Heart right ventricle (tissue), 16 donors: Measurements from ENCODE around the gene GFAP. TPM values are rescaled to one million over a fixed set of nuclear protein-coding genes. Genes with fewer than 3 reads are reported as not detected.

Source experiments
- ATAC-seq, 8 donors: fragments of 200-7000 bp; cut with Tn5 transposase; one replicate each; pipeline ENCODE4 v1.9.1; 2020; ENCODE audit warnings: mild to moderate bottlenecking in 8 of 8, moderate library complexity in 8 of 8, moderate number of reproducible peaks in 1 of 8
- DNase-seq, 2 donors: peaks; one replicate each; pipeline ENCODE4 v3.0.0-alpha.2; 2020
- H3K27ac ChIP-seq, 10 donors: fragments of 200-600 bp; sonication (generic) in 2 of 10; one replicate each; pipeline versions ENCODE4 v1.5.0 to v1.8.0; 2020 to 2022; ENCODE audit warnings: mild to moderate bottlenecking in 3 of 10
- H3K27me3 ChIP-seq, 7 donors: fragments of 200-600 bp; one replicate each; pipeline ENCODE4 v1.8.0; 2021 to 2022; ENCODE audit warnings: mild to moderate bottlenecking in 2 of 7
- H3K36me3 ChIP-seq, 9 donors: fragments of 200-600 bp; sonication (generic) in 1 of 9; one replicate each; pipeline versions ENCODE4 v1.5.0 to v1.8.0; 2020 to 2022; ENCODE audit warnings: mild to moderate bottlenecking in 2 of 9
- H3K4me1 ChIP-seq, 9 donors: fragments of 200-600 bp; sonication (generic) in 1 of 9; one replicate each; pipeline versions ENCODE4 v1.5.0 to v1.8.0; 2020 to 2022; ENCODE audit warnings: mild to moderate bottlenecking in 4 of 9
- H3K4me3 ChIP-seq, 10 donors: fragments of 200-600 bp; sonication (generic) in 2 of 10; one replicate each; pipeline versions ENCODE4 v1.5.0 to v1.8.0; 2020 to 2022; ENCODE audit warnings: mild to moderate bottlenecking in 7 of 10, moderate library complexity in 2 of 10
- H3K9me3 ChIP-seq, 11 donors: fragments of 200-600 bp in 10 of 11; sonication (generic) in 2 of 11; one replicate each; pipeline versions ENCODE4 v1.5.0 to v1.8.0; 2013 to 2022; ENCODE audit warnings: mild to moderate bottlenecking in 2 of 11, control low read depth in 1 of 11, moderate library complexity in 1 of 11
- WGBS, 2 donors: extraction: QIAGEN DNeasy Blood & Tissue Kit; methylation state at CpG; one replicate each; pipeline ENCODE4 v1.1.7; 2013; ENCODE audit warnings: inconsistent platforms in 1 of 2; 5-methylcytosine and 5-hydroxymethylcytosine counted together
- intact Hi-C, 10 donors: fragments of 100-400 bp; cut with DNase I; formaldehyde crosslinking; loops; one replicate each; pipeline versions ENCODE4 v1.11.1 to v1.14.2; 2022
- polyA plus RNA-seq, 2 donors: library from polyadenylated mRNA; stranded (reverse); fragments of 200-250 nt; gene quantifications; one replicate each; pipeline ENCODE4 v1.2.3, GENCODE V29; 2013
- total RNA-seq, 10 donors: library from RNA; stranded (reverse); fragmentation: NEBNext Ultra II Directional in 3 of 10; extraction: Animal tissue kit (Norgen Biotek cat#: 25700) in 3 of 10; gene quantifications; one replicate each; pipeline versions ENCODE4 v1.2.1 to v1.2.4, GENCODE V29; 2021 to 2023
- TF ChIP-seq, protein P1 (sequence below), 9 donors: fragments of 200-600 bp; sonication (generic) in 2 of 9; IDR thresholded peaks; one replicate each; pipeline versions ENCODE4 v1.5.0 to v1.8.0; 2021 to 2022; ENCODE audit warnings: antibody characterized with exemption in 9 of 9, mild to moderate bottlenecking in 5 of 9, moderate library complexity in 1 of 9
- donor health status: Arrhythmogenic right ventricular cardiomyopathy.
- donor health status: ischemic (EF 13 %, LVEDD 7.1; RV severe dilation, severe dysfunction).
- donor health status: healthy with polysubstance abuse.
- donor health status: DM: no; HTN: yes; CAD: no.
- donor health status: DM: no; HTN: no; CAD: no.
- donor health status: ischemic (EF 25% LVEDD 6.9; RV normal size, moderate dysfunction).
- donor health status: ischemic (EF 25% LVEDD 5.7; RV mildly dilated, moderate dysfunction).
- donor health status: healthy.
- donor health status: DM: yes; HTN: yes; CAD: no.
- donor health status: Ischemic cardiomyopathy.
- donor health status: ischemic (EF 35%, LVEDD 5.7; RV mildly dilated, moderate dysfunction).
- donor health status: nonischemic (EF 11% LVEDD 7.7; RV severe dilation, severe dysfunction).
- donor health status: DM: yes; HTN: yes; CAD: no.
- donor health status: PGD.
- donor health status: ischemic (EF 29% LVEDD 5.4; RV normal size, mild dysfunction).
- donor health status: nonischemic (EF 23%, LVEDD 6.1; RV moderate dilation, normal function).

The GFAP gene
- total and polyA plus RNA-seq, 12 donors = 2.1 to 8.6 (median 7.1) TPM

DNA sequence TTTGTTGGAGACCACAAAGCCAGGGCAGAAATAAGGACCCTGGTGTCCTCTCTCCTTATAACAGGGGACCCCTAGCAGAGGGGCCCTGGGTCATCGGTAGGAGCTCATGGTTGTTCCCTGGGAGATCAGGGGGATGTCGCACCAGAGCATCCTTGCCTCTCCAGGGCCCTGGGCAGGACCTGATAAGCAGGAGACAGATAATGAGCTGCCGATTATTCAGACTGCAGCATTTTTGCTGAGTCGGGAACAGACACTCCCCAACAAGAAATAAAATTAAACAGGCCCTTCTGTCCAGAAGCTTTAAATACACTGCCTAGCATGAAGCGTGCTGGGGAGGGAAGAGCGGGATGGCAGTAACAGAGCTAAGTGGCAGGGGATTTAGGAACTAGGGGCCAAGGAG, 15.4 kb upstream of the GFAP start:
- peaks cover 0 to 22% (median 6%) of the 10 kb centered on the region in 9 donors for H3K4me1 ChIP-seq
- TF ChIP-seq, protein P1, sequence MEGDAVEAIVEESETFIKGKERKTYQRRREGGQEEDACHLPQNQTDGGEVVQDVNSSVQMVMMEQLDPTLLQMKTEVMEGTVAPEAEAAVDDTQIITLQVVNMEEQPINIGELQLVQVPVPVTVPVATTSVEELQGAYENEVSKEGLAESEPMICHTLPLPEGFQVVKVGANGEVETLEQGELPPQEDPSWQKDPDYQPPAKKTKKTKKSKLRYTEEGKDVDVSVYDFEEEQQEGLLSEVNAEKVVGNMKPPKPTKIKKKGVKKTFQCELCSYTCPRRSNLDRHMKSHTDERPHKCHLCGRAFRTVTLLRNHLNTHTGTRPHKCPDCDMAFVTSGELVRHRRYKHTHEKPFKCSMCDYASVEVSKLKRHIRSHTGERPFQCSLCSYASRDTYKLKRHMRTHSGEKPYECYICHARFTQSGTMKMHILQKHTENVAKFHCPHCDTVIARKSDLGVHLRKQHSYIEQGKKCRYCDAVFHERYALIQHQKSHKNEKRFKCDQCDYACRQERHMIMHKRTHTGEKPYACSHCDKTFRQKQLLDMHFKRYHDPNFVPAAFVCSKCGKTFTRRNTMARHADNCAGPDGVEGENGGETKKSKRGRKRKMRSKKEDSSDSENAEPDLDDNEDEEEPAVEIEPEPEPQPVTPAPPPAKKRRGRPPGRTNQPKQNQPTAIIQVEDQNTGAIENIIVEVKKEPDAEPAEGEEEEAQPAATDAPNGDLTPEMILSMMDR (IDR thresholded peaks at IDR 0.05) = no peak
- no peaks in the 10 kb centered on the region for H3K9me3 ChIP-seq
- DNase-seq (no peak), ATAC-seq (no peak)
- 62% methylated on average over 6 of the region's 6 CpGs for WGBS, 2 donors
- no peak overlapping the region for H3K27ac ChIP-seq
- H3K36me3 ChIP-seq = peaks cover 0 to 82% (median 0%) of the 10 kb centered on the region in 9 donors
- intact Hi-C loops = no loop called here
- H3K27me3 ChIP-seq = no peaks in the 10 kb centered on the region
- H3K4me3 ChIP-seq = no peak overlapping the region

DNA sequence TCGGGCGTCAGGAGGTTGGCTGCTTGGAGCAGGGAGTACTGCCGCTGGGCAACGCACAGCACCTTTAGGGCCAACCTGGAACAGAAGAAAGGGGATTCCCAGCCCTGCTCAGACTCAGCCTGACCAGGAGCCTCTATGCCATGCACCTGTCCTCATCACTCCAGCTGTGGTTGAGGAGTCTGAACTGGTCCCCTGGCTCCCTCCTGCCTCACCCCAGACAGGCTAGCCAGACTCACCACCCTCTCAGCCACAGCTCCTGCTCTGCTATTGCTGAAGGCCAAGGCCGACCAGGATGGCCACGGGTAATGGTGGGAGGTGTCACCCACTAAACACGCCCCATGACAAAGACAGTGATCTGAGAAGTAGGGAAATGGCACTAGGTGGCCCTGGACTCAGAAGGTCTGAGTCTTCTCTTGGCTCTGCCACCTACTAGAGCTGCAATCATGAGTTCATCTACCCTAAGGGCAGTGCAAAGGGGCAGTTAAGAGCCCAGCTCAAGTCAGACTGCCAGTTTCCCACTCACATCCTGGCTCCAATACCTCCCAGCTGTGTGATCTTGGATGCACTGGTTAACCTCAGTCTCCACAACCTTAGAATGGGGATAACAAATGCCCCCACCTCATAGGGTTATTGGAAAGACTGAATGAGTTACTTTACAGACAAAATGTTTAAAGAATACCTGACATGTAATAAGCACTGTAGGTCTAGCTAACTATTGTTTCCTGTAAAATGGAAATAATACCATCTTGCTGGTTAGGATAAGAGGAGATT, 13.8 kb upstream of the GFAP start:
- 92 to 93% methylated on average over 7 of the region's 7 CpGs for WGBS, 2 donors
- no peak for DNase-seq
- Histone ChIP-seq H3K4me3 (no peak overlapping the region), H3K36me3 (peaks cover 0 to 66% (median 0%) of the 10 kb centered on the region in 9 donors), H3K27me3 (no peaks in the 10 kb centered on the region), H3K9me3 (no peaks in the 10 kb centered on the region), H3K4me1 (peaks cover 0 to 22% (median 6%) of the 10 kb centered on the region in 9 donors), H3K27ac (no peak overlapping the region)
- TF ChIP-seq, protein P1 (IDR thresholded peaks at IDR 0.05) = no peak
- ATAC-seq = no peak
- intact Hi-C loops = loop anchor here in 3 of 10 donors (5.0 to 10.0 kb wide), 3 partner anchors 73 to 266 kb away; no protein-coding TSS in a partner anchor

DNA sequence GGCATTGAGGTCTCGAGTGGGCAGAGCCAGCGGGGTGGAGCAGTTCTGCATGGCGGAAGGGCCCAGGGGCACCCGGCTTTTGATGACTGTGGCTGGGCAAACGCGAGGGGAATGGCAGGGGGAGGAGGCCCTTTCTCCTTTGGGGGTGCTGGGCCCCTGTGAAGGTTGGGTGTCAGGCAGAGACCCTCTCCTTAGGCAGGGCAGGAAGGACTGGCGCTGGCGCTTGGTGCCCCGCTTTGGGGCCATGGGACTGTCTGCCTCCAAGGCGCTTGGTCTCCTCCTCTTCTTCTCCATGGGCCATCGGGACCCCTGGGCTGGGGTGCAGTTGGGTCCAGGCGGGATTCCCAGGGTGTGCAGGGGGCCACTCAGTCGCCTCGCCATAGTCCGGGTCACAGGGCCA, 12.8 kb upstream of the GFAP start:
- TF ChIP-seq, protein P1 (IDR thresholded peaks at IDR 0.05) = no peak
- intact Hi-C loops = loop anchor here in 3 of 10 donors (5.0 to 10.0 kb wide), 3 partner anchors 74 to 267 kb away; no protein-coding TSS in a partner anchor
- H3K27ac ChIP-seq = no peak overlapping the region
- H3K9me3 ChIP-seq = no peaks in the 10 kb centered on the region
- DNase-seq (no peak), ATAC-seq (no peak)
- H3K4me3 ChIP-seq = no peak overlapping the region
- peaks cover 0 to 21% (median 5%) of the 10 kb centered on the region in 9 donors for H3K4me1 ChIP-seq
- H3K27me3 ChIP-seq = no peaks in the 10 kb centered on the region
- 95 to 99% methylated on average over 15 of the region's 15 CpGs for WGBS, 2 donors
- peaks cover 0 to 59% (median 0%) of the 10 kb centered on the region in 9 donors for H3K36me3 ChIP-seq

DNA sequence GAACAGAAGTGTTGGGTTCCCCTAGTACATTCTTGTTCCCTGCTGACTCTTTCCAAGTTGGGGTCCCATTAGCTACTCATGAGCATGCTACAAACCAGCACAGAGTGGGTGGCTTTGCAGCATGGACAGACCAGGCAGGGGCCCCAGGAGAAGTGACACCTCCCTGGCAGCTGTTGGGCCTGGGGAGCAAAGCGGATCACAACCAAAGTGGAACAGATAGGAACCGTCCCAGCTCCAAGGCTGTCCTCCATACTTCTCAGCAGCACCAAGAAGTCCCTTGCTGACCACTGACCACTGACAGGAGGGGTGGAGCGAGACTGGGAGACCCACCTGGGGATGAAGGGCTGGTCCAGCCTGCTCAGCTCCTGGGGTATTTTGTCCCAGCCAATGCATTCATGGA, 12.4 kb upstream of the GFAP start:
- no peak overlapping the region for H3K27ac ChIP-seq
- TF ChIP-seq, protein P1 (IDR thresholded peaks at IDR 0.05) = no peak
- H3K36me3 ChIP-seq = peaks cover 0 to 55% (median 0%) of the 10 kb centered on the region in 9 donors
- H3K4me1 ChIP-seq = peaks cover 0 to 16% (median 2%) of the 10 kb centered on the region in 9 donors
- no peak overlapping the region for H3K4me3 ChIP-seq
- DNase-seq (no peak), ATAC-seq (no peak)
- H3K27me3 ChIP-seq = no peaks in the 10 kb centered on the region
- 90 to 91% methylated on average over 3 of the region's 3 CpGs for WGBS, 2 donors
- intact Hi-C loops = loop anchor here in 3 of 10 donors (5.0 to 10.0 kb wide), 3 partner anchors 75 to 267 kb away; no protein-coding TSS in a partner anchor
- no peaks in the 10 kb centered on the region for H3K9me3 ChIP-seq
